ENCODE measurements around the gene LGALS7. TPM values are rescaled to one million over a fixed set of nuclear protein-coding genes. Genes with fewer than 3 reads are reported as not detected.
"Not testable (repeated sequence)": the region's sequence is repeated elsewhere in the genome, so short reads cannot be mapped to it uniquely, and the experiment has no call there.

LGALS7 gene
- total RNA-seq, 1 donor from 2014 or later = not detected

DNA sequence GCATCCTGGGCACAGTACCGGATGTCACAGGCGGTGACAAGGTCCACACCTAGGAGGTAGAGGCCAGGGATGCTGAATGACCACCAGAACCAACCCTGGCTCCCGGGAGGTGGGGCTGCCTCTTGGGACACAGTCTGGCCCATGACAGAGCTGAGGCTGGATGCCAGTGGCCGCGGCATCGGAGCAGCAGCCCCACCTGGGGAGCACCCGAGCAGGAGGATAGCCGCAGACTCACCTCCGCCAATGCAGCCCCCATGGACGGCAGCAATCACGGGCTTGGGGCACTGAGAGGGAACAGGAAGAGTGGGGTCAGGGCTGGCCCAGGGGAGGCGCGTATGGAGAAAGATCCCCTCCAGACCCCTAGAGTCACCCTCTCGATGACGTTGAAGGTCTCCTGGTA lies 43.8 kb upstream of the LGALS7 start:
- Histone ChIP-seq H4K20me1 (ENCODE audit: low read depth) (no peaks in the 10 kb centered on the region), H3K4me1 (no peaks in the 10 kb centered on the region), H3K9ac (no peak overlapping the region), H3K9me3 (ENCODE audit: low read depth) (no peaks in the 10 kb centered on the region), H3K27ac (no peak overlapping the region), H3K36me3 (no peaks in the 10 kb centered on the region), H3K4me2 (no peak overlapping the region), H3K4me3 (no peak overlapping the region), H3F3A (ENCODE audit: low read depth) (no peaks in the 10 kb centered on the region), H3K79me2 (ENCODE audit: low read depth) (no peaks in the 10 kb centered on the region), H3K27me3 (no peaks in the 10 kb centered on the region), H2AFZ (replicated peaks) (no peak overlapping the region)
- Mint-ChIP-seq H3K4me3 (no peak overlapping the region), H3K9me3 (no peaks in the 10 kb centered on the region), H3K27me3 (ENCODE audit: insufficient read depth, low read depth) (peaks cover 6% of the 10 kb centered on the region), H3K27ac (no peak overlapping the region), H3K4me1 (peaks cover 12% of the 10 kb centered on the region), H3K36me3 (peaks cover 14% of the 10 kb centered on the region)
- no peak for DNase-seq (ENCODE audit: low spot score)
- TF ChIP-seq EZH2 (IDR thresholded peaks at IDR 0.05) = no peak
- TF ChIP-seq, protein P1, sequence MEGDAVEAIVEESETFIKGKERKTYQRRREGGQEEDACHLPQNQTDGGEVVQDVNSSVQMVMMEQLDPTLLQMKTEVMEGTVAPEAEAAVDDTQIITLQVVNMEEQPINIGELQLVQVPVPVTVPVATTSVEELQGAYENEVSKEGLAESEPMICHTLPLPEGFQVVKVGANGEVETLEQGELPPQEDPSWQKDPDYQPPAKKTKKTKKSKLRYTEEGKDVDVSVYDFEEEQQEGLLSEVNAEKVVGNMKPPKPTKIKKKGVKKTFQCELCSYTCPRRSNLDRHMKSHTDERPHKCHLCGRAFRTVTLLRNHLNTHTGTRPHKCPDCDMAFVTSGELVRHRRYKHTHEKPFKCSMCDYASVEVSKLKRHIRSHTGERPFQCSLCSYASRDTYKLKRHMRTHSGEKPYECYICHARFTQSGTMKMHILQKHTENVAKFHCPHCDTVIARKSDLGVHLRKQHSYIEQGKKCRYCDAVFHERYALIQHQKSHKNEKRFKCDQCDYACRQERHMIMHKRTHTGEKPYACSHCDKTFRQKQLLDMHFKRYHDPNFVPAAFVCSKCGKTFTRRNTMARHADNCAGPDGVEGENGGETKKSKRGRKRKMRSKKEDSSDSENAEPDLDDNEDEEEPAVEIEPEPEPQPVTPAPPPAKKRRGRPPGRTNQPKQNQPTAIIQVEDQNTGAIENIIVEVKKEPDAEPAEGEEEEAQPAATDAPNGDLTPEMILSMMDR (IDR thresholded peaks at IDR 0.05) = no peak
- TF ChIP-seq EZH2phosphoT487 (IDR thresholded peaks at IDR 0.05) = no peak

DNA sequence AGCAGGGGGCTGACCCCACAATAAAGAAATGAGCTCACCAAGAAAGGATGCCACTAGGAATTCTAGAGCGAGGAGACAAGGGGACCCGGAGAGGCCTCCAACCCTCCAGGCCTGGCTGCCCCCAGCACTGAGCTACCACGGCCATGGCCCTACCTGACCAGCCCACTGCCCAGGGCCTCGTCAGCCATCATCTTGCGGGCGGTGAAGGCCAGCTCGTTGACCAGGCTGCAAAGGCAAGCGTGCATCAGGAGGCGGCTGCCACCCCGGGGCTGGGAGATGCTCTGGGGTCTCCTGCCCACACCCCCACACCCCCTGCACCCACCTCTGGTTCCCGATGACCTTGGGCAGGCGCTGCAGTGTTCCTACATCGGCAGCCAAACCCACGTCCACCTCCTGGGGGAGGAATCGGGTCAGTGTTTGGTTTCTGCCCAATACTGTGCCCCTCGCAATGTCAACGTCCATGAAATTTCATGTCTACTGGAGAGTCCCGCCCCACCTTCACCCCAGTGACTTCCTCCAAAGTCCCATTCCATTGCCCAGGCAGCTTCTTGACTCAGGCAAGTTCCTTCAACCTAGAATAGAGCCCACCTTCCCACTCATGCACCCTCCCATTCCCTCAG lies 42.9 kb upstream of the LGALS7 start:
- Histone ChIP-seq H3K4me2 (no peak overlapping the region), H3K9ac (no peak overlapping the region), H3K27me3 (no peaks in the 10 kb centered on the region), H3K4me1 (no peaks in the 10 kb centered on the region), H3K4me3 (no peak overlapping the region), H3K79me2 (ENCODE audit: low read depth) (no peaks in the 10 kb centered on the region), H2AFZ (replicated peaks) (no peak overlapping the region), H3K9me3 (ENCODE audit: low read depth) (no peaks in the 10 kb centered on the region), H4K20me1 (ENCODE audit: low read depth) (no peaks in the 10 kb centered on the region), H3K36me3 (no peaks in the 10 kb centered on the region), H3F3A (ENCODE audit: low read depth) (no peaks in the 10 kb centered on the region), H3K27ac (no peak overlapping the region)
- Mint-ChIP-seq H3K27me3 (ENCODE audit: insufficient read depth, low read depth) (peaks cover 6% of the 10 kb centered on the region), H3K9me3 (no peaks in the 10 kb centered on the region), H3K4me3 (no peak overlapping the region), H3K27ac (no peak overlapping the region), H3K36me3 (peaks cover 14% of the 10 kb centered on the region), H3K4me1 (peaks cover 12% of the 10 kb centered on the region)
- DNase-seq (ENCODE audit: low spot score) = no peak
- TF ChIP-seq, protein P1 (IDR thresholded peaks at IDR 0.05) = no peak
- no peak for TF ChIP-seq EZH2 (IDR thresholded peaks at IDR 0.05)
- no peak for TF ChIP-seq EZH2phosphoT487 (IDR thresholded peaks at IDR 0.05)

DNA sequence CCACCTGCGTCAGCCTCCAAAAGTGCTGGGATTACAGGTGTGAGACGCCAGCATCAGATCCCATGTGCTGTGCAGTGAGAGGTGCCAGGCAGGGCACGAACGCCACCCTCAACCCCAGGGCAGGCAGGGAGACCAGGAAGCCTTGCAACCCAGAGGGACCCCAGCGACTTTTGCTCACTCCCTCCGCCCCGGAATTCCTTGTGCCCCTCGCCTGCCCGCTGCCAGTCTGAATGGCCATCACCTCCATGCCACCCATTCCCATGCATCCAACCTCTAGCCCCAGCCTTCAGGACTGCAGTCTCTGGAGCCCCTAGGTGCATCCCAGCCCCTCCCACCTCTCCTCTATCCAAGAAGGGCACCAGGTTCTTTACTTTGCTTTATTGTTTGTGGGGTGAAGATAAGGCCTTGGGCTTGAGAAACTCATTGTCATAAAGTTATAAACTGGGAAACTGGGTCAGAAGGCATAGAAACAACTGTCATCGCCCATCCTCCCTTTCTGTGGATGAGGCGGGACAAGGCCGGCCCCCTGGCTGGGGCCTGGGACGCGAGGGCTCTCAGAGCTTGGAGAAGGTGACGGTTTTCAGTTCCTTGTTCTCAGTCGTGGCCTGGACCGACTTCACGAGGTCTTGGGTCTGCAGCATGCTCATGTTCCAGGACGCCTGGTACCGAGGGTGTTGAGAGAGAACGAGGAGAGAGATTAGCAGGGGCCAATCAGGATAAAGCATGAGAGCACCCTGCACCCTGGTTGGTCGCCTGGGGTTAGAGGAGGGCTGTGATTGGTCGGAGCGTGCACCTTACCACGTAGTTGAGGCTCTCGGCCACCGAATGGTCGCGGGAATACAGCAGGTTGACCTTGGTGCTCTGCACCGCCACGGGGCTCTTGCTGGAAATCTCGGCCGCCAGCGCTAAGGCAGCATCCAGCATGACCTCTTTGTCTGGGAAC lies 42.0 kb upstream of the LGALS7 start:
- H3K27ac ChIP-seq = no peak overlapping the region
- no peak overlapping the region for H3K4me2 ChIP-seq
- Mint-ChIP-seq H3K4me1 (peaks cover 6% of the 10 kb centered on the region), H3K27ac (no peak overlapping the region), H3K4me3 (no peak overlapping the region), H3K36me3 (peaks cover 11% of the 10 kb centered on the region), H3K27me3 (ENCODE audit: insufficient read depth, low read depth) (peaks cover 6% of the 10 kb centered on the region), H3K9me3 (no peaks in the 10 kb centered on the region)
- H3F3A ChIP-seq (ENCODE audit: low read depth) = no peaks in the 10 kb centered on the region
- DNase-seq (ENCODE audit: low spot score) = no peak
- H3K9me3 ChIP-seq (ENCODE audit: low read depth) = no peaks in the 10 kb centered on the region
- H3K27me3 ChIP-seq = no peaks in the 10 kb centered on the region
- H2AFZ ChIP-seq (replicated peaks) = no peak overlapping the region
- TF ChIP-seq, protein P1 (IDR thresholded peaks at IDR 0.05) = no peak
- no peak overlapping the region for H3K4me3 ChIP-seq
- no peaks in the 10 kb centered on the region for H4K20me1 ChIP-seq (ENCODE audit: low read depth)
- H3K79me2 ChIP-seq (ENCODE audit: low read depth) = no peaks in the 10 kb centered on the region
- no peaks in the 10 kb centered on the region for H3K36me3 ChIP-seq
- H3K4me1 ChIP-seq = no peaks in the 10 kb centered on the region
- H3K9ac ChIP-seq = no peak overlapping the region

DNA sequence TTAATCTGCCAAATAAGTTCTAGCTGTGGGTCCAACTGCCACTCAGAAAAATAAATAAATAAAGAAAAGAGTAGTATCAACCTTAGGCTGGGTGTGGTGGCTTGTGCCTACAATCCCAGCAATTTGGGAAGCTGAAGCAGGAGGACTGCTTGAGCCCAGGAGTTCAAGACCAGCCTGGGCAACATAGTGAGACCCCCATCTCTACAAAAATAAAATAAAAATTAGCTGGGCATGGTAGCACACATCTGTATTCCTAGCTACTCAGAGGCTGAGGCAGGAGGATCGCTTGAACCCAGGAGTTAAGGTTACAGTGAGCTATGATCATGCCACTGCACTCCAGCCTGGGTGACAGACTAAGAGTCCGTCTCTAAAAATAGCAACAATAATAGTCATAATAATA lies 40.6 kb upstream of the LGALS7 start:
- H3K27me3 Mint-ChIP-seq (ENCODE audit: insufficient read depth, low read depth); H3K36me3 ChIP-seq: not testable (repeated sequence)

More for the DNA sequence above, 40.6 kb upstream of the LGALS7 start:
- not testable (repeated sequence) for H3K27ac Mint-ChIP-seq; H3K36me3 Mint-ChIP-seq; H3K4me1 Mint-ChIP-seq; H3K79me2 ChIP-seq (ENCODE audit: low read depth); DNase-seq (ENCODE audit: low spot score); H3K4me2 ChIP-seq; H3K9ac ChIP-seq; H3K27ac ChIP-seq; H3K4me1 ChIP-seq; H3K27me3 ChIP-seq; H3K9me3 Mint-ChIP-seq; H4K20me1 ChIP-seq (ENCODE audit: low read depth); H3K4me3 Mint-ChIP-seq; H3K9me3 ChIP-seq (ENCODE audit: low read depth); H3K4me3 ChIP-seq; H2AFZ ChIP-seq (replicated peaks); H3F3A ChIP-seq (ENCODE audit: low read depth)

Measured in neural progenitor cell (in vitro differentiated cells).